ENCODE results near the gene SLC1A4. TPM values are rescaled to one million over a fixed set of nuclear protein-coding genes. Genes with fewer than 3 reads are reported as not detected.

SLC1A4 gene
- total RNA-seq, 4 donors from 2014 or later: 7.2 to 14.4 (median 12.2) TPM

DNA sequence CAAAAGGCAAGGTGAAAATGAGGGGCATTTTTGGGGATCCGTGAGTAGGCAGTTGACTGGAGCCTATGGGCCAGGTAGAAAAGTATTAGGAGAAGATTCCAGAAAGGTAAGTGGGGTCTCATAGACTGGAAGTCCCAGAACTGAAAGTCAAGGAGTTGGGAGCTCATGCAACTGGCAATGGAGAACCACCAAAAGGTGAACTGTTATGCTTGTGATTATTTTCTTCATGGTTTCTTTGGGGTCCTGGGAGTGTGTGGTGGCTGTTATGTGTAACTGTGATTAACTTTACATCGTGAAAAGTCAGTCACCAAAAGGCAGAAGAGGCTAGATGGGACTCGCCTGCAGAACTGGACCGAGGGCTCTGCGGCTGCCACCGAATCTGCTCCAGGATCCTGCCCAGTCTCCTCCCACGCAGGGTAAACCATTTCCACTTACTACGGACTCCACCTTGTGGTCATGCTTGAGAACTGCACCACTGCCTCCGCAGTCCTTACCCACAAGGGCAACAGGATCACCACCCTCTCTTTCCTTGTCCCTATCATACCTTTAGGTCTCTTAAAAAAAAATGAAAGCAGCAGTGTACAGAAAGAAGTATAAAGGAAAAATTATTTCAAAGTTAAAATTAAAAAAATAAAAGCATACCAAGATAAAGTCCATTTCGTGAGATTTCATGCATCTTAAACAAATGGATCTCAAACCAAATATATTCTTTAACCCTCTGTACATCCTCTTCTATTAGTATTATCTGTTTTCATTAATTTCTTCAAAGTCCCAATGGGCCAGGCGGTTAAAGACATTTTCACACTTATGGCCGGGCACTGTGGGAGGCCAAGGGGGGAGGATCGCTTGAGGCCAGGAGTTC, 51.4 kb downstream of the SLC1A4 start:
- Histone ChIP-seq H3K27me3 (no peaks in the 10 kb centered on the region), H3K4me1 (peaks cover 0 to 5% (median 0%) of the 10 kb centered on the region in 4 donors), H3K27ac (no peak overlapping the region), H3K9me3 (peaks cover 0 to 7% (median 0%) of the 10 kb centered on the region in 4 donors), H3K4me3 (peak overlapping the region in 1 of 4 donors; percentile 13), H3K36me3 (peaks cover 0 to 7% (median 0%) of the 10 kb centered on the region in 3 donors)
- WGBS, 2 donors: 31% methylated on average over 13 of the region's 13 CpGs
- TF ChIP-seq POLR2A (IDR thresholded peaks at IDR 0.05): no peak
- peak in 1 of 2 donors; percentile 58 for TF ChIP-seq EP300 (IDR thresholded peaks at IDR 0.05)
- TF ChIP-seq CTCF (IDR thresholded peaks at IDR 0.05): peak; percentile 89 to 96 (median 93)
- DNase-seq (ENCODE audit: low spot score in 2 of 2): peak; percentile 86 to 94

DNA sequence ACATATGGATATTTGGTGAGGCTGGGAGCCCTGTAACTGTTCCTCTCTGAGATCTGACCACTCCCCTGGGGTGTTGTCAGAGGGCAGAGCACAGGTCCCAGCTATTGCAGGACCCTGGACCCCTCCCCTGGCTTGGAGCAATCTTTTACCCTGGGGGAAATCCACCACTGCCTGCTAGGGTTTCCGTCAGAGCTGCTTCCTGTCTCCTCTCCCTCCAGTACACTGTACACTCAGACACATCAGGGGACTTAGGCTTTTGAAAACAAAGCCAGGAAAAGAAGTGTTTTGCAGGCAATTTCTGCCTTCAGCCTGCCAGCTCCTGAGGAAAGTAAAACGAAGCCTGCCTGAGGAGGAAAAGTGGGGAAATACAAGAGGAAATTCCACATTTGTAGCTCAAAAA, 53.8 kb downstream of the SLC1A4 start:
- WGBS, 2 donors: 51 to 71% methylated on average over 2 of the region's 2 CpGs
- Histone ChIP-seq H3K4me1 (peaks cover 0 to 5% (median 0%) of the 10 kb centered on the region in 4 donors), H3K9me3 (peaks cover 0 to 7% (median 0%) of the 10 kb centered on the region in 4 donors), H3K4me3 (no peak overlapping the region), H3K27ac (no peak overlapping the region), H3K36me3 (peaks cover 0 to 7% (median 0%) of the 10 kb centered on the region in 3 donors), H3K27me3 (no peaks in the 10 kb centered on the region)
- no peak for DNase-seq (ENCODE audit: low spot score in 2 of 2)
- TF ChIP-seq EP300 (IDR thresholded peaks at IDR 0.05) (no peak), POLR2A (IDR thresholded peaks at IDR 0.05) (no peak), CTCF (IDR thresholded peaks at IDR 0.05) (no peak)

DNA sequence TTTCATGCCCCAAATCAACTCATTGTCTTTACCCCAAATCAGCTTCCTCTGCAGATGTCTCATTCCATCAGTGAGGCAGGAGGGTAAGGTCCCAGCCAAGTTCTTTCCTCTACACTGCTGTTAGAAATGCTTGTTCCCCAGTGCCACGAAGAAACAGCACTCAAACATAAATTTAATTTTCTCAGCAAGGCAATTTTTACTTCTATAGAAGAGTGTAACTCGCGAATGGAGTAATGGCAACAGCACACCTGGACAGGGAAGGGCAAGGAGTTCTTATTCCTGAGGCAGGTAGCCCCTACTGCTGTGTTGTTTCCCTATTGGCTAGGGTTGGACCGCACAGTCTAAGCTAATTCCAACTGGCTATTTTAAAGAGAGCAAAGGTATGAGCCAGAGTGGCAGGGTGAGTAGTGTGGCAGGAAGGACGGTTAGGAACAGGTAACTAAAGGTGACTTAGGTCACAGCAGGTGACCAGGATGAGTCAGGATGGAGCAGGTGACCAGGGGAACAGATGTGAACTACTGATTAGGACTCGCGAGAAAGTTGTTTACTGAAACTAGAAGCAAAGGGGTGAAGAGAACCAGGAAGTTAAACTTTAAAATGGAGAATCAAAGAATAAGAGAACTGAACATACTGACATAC, 55.0 kb downstream of the SLC1A4 start:
- WGBS, 2 donors: 92 to 98% methylated on average over 7 of the region's 7 CpGs

GRCh38 chr2:65045651-65046050, 56.5 kb downstream of the SLC1A4 start:
- WGBS, 2 donors: 42 to 51% methylated on average over 9 of the region's 10 CpGs
- no peak overlapping the region for H3K4me3 ChIP-seq
- no peak for TF ChIP-seq CTCF (IDR thresholded peaks at IDR 0.05)
- H3K4me1 ChIP-seq: no peaks in the 10 kb centered on the region
- DNase-seq (ENCODE audit: low spot score in 2 of 2): no peak
- peaks cover 0 to 7% (median 0%) of the 10 kb centered on the region in 3 donors for H3K36me3 ChIP-seq
- no peak overlapping the region for H3K27ac ChIP-seq
- H3K9me3 ChIP-seq: peaks cover 0 to 7% (median 0%) of the 10 kb centered on the region in 4 donors
- no peaks in the 10 kb centered on the region for H3K27me3 ChIP-seq

More for the DNA sequence above, 55.0 kb downstream of the SLC1A4 start:
- H3K27me3 ChIP-seq: no peaks in the 10 kb centered on the region
- no peak overlapping the region for H3K4me3 ChIP-seq
- H3K4me1 ChIP-seq: peaks cover 0 to 5% (median 0%) of the 10 kb centered on the region in 4 donors
- H3K9me3 ChIP-seq: peaks cover 0 to 7% (median 0%) of the 10 kb centered on the region in 4 donors
- no peak for DNase-seq (ENCODE audit: low spot score in 2 of 2)
- peaks cover 0 to 7% (median 0%) of the 10 kb centered on the region in 3 donors for H3K36me3 ChIP-seq
- TF ChIP-seq POLR2A (IDR thresholded peaks at IDR 0.05) (no peak), EP300 (IDR thresholded peaks at IDR 0.05) (no peak), CTCF (IDR thresholded peaks at IDR 0.05) (no peak)
- no peak overlapping the region for H3K27ac ChIP-seq

All from tibial nerve (tissue), 4 donors.